OCI-LY3 (cell line): ENCODE measurements around the gene ERBIN.

Source experiments
- H2AFZ ChIP-seq: fragments of 200-600, 300-600 bp; shearing (Covaris generic); 2 replicates; pipeline ENCODE4 v1.6.0; 2014; ENCODE audit warnings: antibody characterized with exemption, low read depth, low read length
- H3K27ac ChIP-seq: fragments of 200-600, 300-600 bp; sonication (generic); 2 replicates; pipeline ENCODE4 v1.5.1; 2014; ENCODE audit warnings: mild to moderate bottlenecking, low read length, moderate library complexity, mixed read lengths
- H3K27me3 ChIP-seq: fragments of 200-600, 300-600 bp; sonication (generic); 2 replicates; pipeline ENCODE4 v1.6.1; 2014; ENCODE audit warnings: low read depth, low read length, mixed read lengths
- H3K36me3 ChIP-seq: fragments of 200-600, 300-600 bp; sonication (generic); replicated peaks from 2 replicates; pipeline ENCODE3; 2014; ENCODE audit warnings: low read depth, low read length, mixed read lengths
- H3K4me1 ChIP-seq: fragments of 300-600, 200-600 bp; sonication (generic); 2 replicates; pipeline ENCODE4 v1.6.1; 2014; ENCODE audit warnings: low read length, mixed read lengths
- H3K4me2 ChIP-seq: fragments of 200-600, 300-600 bp; sonication (generic); 2 replicates; pipeline ENCODE4 v1.6.1; 2014; ENCODE audit warnings: low read length, mixed read lengths
- H3K4me3 ChIP-seq: fragments of 300-600, 200-600 bp; sonication (generic); 2 replicates; pipeline ENCODE4 v1.5.1; 2014; ENCODE audit warnings: antibody characterized with exemption, mild to moderate bottlenecking, low read length, moderate library complexity
- H3K79me2 ChIP-seq: fragments of 300-600, 200-600 bp; shearing (Covaris generic); 2 replicates; pipeline ENCODE4 v1.6.1; 2014; ENCODE audit warnings: mild to moderate bottlenecking, low read length, mixed read lengths
- H3K9ac ChIP-seq: fragments of 300-600, 200-600 bp; shearing (Covaris generic); 2 replicates; pipeline ENCODE4 v1.6.0; 2014; ENCODE audit warnings: mild to moderate bottlenecking, low read length, moderate library complexity
- H3K9me3 ChIP-seq: fragments of 200-600, 300-600 bp; shearing (Covaris generic); 2 replicates; pipeline ENCODE4 v1.6.1; 2014; ENCODE audit warnings: low read length, mixed read lengths; ENCODE audit not compliant: insufficient read depth
- H4K20me1 ChIP-seq: fragments of 200-600, 300-600 bp; sonication (generic); 2 replicates; pipeline ENCODE4 v1.6.1; 2016; ENCODE audit warnings: low read length, mixed read lengths; ENCODE audit not compliant: insufficient read depth
- CTCF ChIP-seq: fragments of 200-600, 300-600 bp; sonication (generic); IDR thresholded peaks from 2 replicates; pipeline ENCODE4 v1.5.1; 2014; ENCODE audit warnings: antibody characterized with exemption, low read length, low read depth
- EZH2phosphoT487 ChIP-seq: fragments of 200-600 bp; shearing (Covaris generic); IDR thresholded peaks from 2 replicates; pipeline ENCODE4 v1.6.1; 2018; ENCODE audit warnings: antibody characterized with exemption, mixed run types, low read depth

The ERBIN gene

GRCh38 chr5:65978251-65978650, 51.9 kb downstream of the ERBIN start:
- H2AFZ ChIP-seq = no peak overlapping the region
- no peak for TF ChIP-seq EZH2phosphoT487
- no peak for TF ChIP-seq CTCF
- H3K79me2 ChIP-seq = peaks cover 61% of the 10 kb centered on the region
- no peaks in the 10 kb centered on the region for H3K4me1 ChIP-seq
- H3K27me3 ChIP-seq = no peaks in the 10 kb centered on the region
- H3K9ac ChIP-seq = no peak overlapping the region
- H3K4me3 ChIP-seq = no peak overlapping the region
- peaks cover 24% of the 10 kb centered on the region for H3K36me3 ChIP-seq
- no peak overlapping the region for H3K4me2 ChIP-seq
- H3K27ac ChIP-seq = no peak overlapping the region
- peaks cover 36% of the 10 kb centered on the region for H4K20me1 ChIP-seq
- no peaks in the 10 kb centered on the region for H3K9me3 ChIP-seq

GRCh38 chr5:65981548-65981947, 55.2 kb downstream of the ERBIN start:
- Histone ChIP-seq H3K4me1 (no peaks in the 10 kb centered on the region), H2AFZ (no peak overlapping the region), H3K4me3 (no peak overlapping the region), H3K36me3 (peaks cover 10% of the 10 kb centered on the region), H4K20me1 (peaks cover 52% of the 10 kb centered on the region), H3K4me2 (no peak overlapping the region), H3K9ac (no peak overlapping the region), H3K27me3 (no peaks in the 10 kb centered on the region), H3K79me2 (peaks cover 63% of the 10 kb centered on the region), H3K9me3 (no peaks in the 10 kb centered on the region), H3K27ac (no peak overlapping the region)
- no peak for TF ChIP-seq CTCF
- no peak for TF ChIP-seq EZH2phosphoT487

GRCh38 chr5:65981969-65982619, 55.7 kb downstream of the ERBIN start:
- no peak overlapping the region for H3K4me3 ChIP-seq
- no peak overlapping the region for H3K4me2 ChIP-seq
- H3K27me3 ChIP-seq = no peaks in the 10 kb centered on the region
- no peak overlapping the region for H3K9ac ChIP-seq
- H3K36me3 ChIP-seq = peaks cover 10% of the 10 kb centered on the region
- H3K27ac ChIP-seq = no peak overlapping the region
- H3K9me3 ChIP-seq = no peaks in the 10 kb centered on the region
- peaks cover 56% of the 10 kb centered on the region for H4K20me1 ChIP-seq
- no peak for TF ChIP-seq CTCF
- TF ChIP-seq EZH2phosphoT487 = no peak
- H2AFZ ChIP-seq = no peak overlapping the region
- H3K79me2 ChIP-seq = peaks cover 68% of the 10 kb centered on the region
- no peaks in the 10 kb centered on the region for H3K4me1 ChIP-seq

GRCh38 chr5:65982635-65983034, 56.3 kb downstream of the ERBIN start:
- no peak overlapping the region for H3K9ac ChIP-seq
- H3K4me3 ChIP-seq = no peak overlapping the region
- no peak overlapping the region for H2AFZ ChIP-seq
- no peaks in the 10 kb centered on the region for H3K9me3 ChIP-seq
- no peak overlapping the region for H3K4me2 ChIP-seq
- no peak for TF ChIP-seq CTCF
- TF ChIP-seq EZH2phosphoT487 = no peak
- H3K27me3 ChIP-seq = no peaks in the 10 kb centered on the region
- peaks cover 60% of the 10 kb centered on the region for H4K20me1 ChIP-seq
- H3K36me3 ChIP-seq = peaks cover 10% of the 10 kb centered on the region
- no peaks in the 10 kb centered on the region for H3K4me1 ChIP-seq
- peaks cover 73% of the 10 kb centered on the region for H3K79me2 ChIP-seq
- H3K27ac ChIP-seq = no peak overlapping the region
